Omental fat pad (tissue), 4 donors: ENCODE measurements around the gene EPHA2. TPM values are rescaled to one million over a fixed set of nuclear protein-coding genes. Genes with fewer than 3 reads are reported as not detected.

Experiments used
- ATAC-seq: fragments of 150-250 bp; one replicate; pipeline ENCODE4 v1.9.1; 2016; ENCODE audit warnings: mild to moderate bottlenecking, moderate library complexity; ENCODE audit not compliant: low FRiP score
- DNase-seq: peaks from one replicate; pipeline ENCODE4 v3.0.0-alpha.2; 2019; ENCODE audit warnings: low spot score
- CTCF ChIP-seq, 3 donors: fragments of 450-650 bp; IDR thresholded peaks; one replicate each; pipeline ENCODE4 v1.5.1; 2016 to 2017; ENCODE audit warnings: antibody characterized with exemption in 3 of 3, mild to moderate bottlenecking in 3 of 3, moderate library complexity in 2 of 3
- total RNA-seq, 4 donors: library from RNA; depleted of rRNA; stranded (reverse); fragments of >200 nt; gene quantifications; one replicate each; pipeline ENCODE4 v1.1.0, GENCODE V29; 2016

Gene EPHA2
- total RNA-seq, 4 donors from 2014 or later = 15.3 to 41.8 (median 28.6) TPM

GRCh38 chr1:16126160-16126559 lies 29.7 kb downstream of the EPHA2 start:
- DNase-seq (no peak), ATAC-seq (no peak)
- TF ChIP-seq CTCF (IDR thresholded peaks at IDR 0.05) = no peak

- no peak for TF ChIP-seq CTCF (IDR thresholded peaks at IDR 0.05)
- DNase-seq (no peak), ATAC-seq (no peak)
Observed at GRCh38 chr1:16125483-16125882, 30.4 kb downstream of the EPHA2 start.

- TF ChIP-seq CTCF (IDR thresholded peaks at IDR 0.05) = no peak
- ATAC-seq = no peak
- no peak for DNase-seq
Observed at GRCh38 chr1:16125088-16125470, 30.8 kb downstream of the EPHA2 start.

GRCh38 chr1:16124377-16125087 lies 31.3 kb downstream of the EPHA2 start:
- DNase-seq = no peak
- ATAC-seq = no peak
- TF ChIP-seq CTCF (IDR thresholded peaks at IDR 0.05) = no peak

GRCh38 chr1:16122916-16123315 lies 33.0 kb downstream of the EPHA2 start:
- ATAC-seq (peak; percentile 53), DNase-seq (peak; percentile 59)
- TF ChIP-seq CTCF (IDR thresholded peaks at IDR 0.05) = no peak

GRCh38 chr1:16122350-16122881 lies 33.5 kb downstream of the EPHA2 start:
- no peak for ATAC-seq
- DNase-seq = no peak
- TF ChIP-seq CTCF (IDR thresholded peaks at IDR 0.05) = no peak

GRCh38 chr1:16120940-16121410 lies 34.9 kb downstream of the EPHA2 start:
- no peak for TF ChIP-seq CTCF (IDR thresholded peaks at IDR 0.05)
- DNase-seq (no peak), ATAC-seq (no peak)
